CD4-positive, alpha-beta T cell treated with Interleukin-15 for 4 hours (primary cell): ENCODE measurements around the gene GPR155.
"Not testable (repeated sequence)": the region's sequence is repeated elsewhere in the genome, so short reads cannot be mapped to it uniquely, and the experiment has no call there.

ENCODE experiments used
- DNase-seq: peaks from one replicate; pipeline ENCODE4 v3.0.0-alpha.2; 2020; ENCODE audit warnings: low spot score

GPR155 gene

DNA sequence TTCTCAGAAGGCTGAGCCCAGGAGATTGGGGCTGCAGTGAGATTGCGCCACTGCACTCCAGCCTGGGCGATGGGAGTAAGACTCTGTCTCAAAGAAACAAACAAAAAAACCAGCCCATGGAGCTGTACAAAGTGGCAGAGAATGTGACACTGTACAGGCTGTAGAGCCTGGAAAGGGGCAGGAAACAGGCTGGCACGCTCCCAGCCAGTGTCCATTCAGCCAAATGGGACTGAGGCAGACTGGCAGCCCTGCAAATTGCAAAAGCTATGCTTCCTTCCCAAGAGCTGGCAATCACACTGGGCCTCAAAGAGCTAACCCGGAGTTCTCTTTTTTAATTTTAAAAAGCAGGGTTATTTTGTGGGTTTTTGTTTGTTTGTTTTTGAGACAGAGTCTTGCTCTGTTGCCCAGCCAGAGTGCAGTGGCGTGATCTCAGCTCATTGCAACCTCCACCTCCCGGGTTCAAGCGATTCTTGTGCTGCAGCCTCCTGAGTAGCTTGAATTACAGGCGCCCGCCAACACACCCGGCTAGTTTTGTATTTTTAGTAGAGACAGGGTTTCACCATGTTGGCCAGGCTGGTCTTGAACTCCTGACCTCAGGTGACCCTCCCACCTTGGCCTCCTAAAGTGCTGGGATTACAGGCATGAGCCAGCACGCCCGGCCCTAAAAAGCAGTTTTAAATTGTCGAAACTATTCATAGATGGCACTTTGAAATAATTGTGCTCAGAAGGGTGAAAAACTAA lies 48.5 kb downstream of the GPR155 start:
- no peak for DNase-seq

DNA sequence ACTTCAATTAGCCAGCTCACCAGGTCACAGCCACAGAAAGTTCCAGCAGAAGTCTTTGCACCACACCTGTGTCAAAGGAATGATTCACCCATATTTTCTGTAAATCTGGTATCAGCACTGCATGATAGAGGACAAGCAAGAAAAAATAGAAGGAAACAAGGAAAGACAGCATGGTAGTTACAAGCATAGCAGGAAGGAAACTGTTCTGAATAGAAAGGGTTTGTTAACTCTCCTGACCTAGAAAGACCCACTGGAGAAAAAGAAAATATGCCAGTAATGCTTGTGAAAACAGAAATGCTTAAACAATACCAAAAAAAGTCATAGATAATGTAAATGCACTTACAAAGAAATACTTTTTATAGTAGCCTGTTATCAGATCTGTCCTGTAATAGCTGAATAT lies 50.5 kb downstream of the GPR155 start:
- DNase-seq = no peak

DNA sequence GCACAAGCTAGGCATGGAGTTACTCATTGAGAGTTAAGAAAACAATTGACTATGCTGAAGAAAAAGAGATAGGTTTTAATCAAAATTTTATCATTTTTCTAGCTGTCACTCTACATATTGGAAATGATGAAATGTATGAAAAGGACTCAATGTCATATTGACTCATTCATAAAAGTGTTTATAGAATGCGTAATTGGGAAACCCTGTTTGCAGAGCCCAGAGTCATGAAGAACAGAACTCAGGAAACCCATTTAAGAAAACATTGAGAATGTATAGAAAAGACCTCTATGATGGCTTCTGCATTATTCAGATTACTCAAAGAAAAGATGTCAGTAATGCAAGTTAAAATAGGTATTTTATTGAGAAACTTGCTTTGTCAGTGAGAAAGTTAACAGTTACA lies 54.9 kb downstream of the GPR155 start:
- no peak for DNase-seq

DNA sequence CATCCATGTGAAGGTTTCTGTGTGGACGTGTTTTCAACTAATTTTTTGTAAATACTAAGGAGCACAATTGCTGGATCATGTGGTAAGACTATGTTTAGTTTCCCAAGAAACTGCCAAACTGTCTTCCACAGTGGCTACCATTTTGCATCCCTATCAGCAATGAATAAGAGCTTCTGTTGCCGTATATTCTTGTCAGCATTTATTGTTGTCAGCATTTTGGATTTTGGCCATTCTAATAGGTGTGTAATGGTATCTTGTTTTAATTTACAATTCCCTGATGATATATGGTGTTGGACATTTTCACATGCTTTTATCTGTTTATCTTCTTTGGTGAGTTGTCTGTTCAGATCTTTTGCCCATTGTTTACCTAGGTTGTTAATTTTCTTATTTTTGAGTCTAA lies 56.8 kb downstream of the GPR155 start:
- no peak for DNase-seq

- no peak for DNase-seq
Measured at GRCh38 chr2:174428214-174428613, 58.6 kb downstream of the GPR155 start.

DNA sequence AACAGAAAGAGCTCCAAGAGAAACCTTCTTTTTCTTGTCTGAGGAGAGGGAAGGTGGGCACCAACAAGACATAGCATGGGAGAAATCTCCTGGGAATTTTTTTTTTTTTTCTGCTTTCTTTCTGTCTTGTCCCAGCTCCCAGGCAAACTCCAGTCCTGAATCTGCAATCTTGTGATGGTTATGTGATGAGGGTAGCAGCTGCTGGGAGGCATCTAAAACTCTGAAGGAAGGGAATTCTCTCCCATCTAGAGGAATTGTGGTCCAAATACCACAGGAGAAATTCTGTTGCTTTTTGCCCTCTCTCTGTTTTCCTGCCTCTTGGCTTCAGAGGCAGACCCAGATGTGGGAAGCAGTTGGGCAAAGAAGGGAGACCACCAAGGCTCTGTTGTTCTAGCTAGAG lies 74.6 kb downstream of the GPR155 start:
- no peak for DNase-seq

- DNase-seq = not testable (repeated sequence)
Measured at GRCh38 chr2:174410039-174410438, 76.8 kb downstream of the GPR155 start.

DNA sequence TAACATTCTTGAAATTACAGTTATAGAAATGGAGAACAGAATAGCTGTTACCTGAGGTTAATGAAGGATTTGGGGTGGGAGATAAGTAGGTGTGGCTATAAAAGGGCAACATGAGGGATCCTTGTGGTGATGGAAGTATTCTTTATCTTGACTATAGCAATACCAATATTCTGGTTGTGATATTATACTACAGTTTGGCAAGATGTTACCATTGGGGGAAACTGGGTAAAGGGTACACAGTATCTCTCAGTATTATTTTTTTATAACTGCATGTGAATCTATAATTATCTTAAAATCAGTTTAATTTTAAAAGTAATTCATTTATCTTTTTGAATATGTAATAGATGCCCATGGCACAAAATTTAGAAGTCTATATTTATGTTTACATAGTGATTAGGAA lies 83.2 kb downstream of the GPR155 start:
- DNase-seq = no peak

- DNase-seq = no peak
Measured at GRCh38 chr2:174400853-174401252, 86.0 kb downstream of the GPR155 start.

- DNase-seq = no peak
Measured at GRCh38 chr2:174399171-174399570, 87.7 kb downstream of the GPR155 start.

DNA sequence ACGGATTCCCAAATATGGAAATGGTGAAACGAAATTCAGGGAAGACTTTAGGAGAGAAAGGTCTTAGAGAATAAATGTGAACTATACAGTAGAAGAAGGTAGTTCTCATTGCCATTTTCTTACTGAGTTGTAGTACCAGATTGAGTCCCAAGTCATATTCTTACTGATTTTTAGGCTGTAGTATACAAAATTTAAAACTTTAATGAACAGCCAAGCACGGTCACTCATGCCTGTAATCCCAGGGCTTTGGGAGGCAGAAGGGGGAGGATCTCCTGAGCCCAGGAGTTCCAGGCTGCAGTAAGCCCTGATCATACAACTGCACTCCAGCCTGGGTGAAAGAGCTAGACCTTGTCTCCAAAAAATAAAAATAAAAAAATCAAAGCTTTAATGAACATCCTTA lies 89.1 kb downstream of the GPR155 start:
- DNase-seq = no peak

- peak; percentile 10 for DNase-seq
Measured at GRCh38 chr2:174395969-174396630, 90.7 kb downstream of the GPR155 start.

- peak; percentile 76 for DNase-seq
Measured at GRCh38 chr2:174395284-174395968, 91.4 kb downstream of the GPR155 start, which contains the start of gene SCRN3. SCRN3 (plus strand) TSS chr2:174395730; CDS start chr2:174398284, 2,554 bp downstream.

GRCh38 chr2:174392706-174393105 lies 94.1 kb downstream of the GPR155 start:
- DNase-seq = no peak

GRCh38 chr2:174390303-174390702 lies 96.5 kb downstream of the GPR155 start:
- DNase-seq = not testable (repeated sequence)

DNA sequence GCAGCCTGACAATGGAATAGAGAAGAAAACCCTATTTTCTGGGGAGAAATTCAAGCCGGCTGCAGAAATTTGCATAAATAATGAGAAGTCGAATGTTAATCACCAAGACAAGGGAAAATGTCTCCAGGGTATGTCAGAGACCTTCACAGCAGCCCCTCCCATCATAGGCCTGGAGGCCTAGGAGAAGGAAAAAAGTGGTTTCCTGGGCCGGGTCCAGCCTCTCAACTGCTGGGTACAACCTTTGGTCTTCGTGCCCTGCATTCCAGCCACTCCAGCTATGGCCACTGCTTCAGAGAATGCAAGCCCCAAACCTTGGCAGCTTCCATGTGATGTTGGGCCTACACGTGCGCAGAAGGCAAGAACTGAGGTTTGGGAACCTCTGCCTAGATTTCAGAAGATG lies 97.3 kb downstream of the GPR155 start:
- DNase-seq = no peak

- not testable (repeated sequence) for DNase-seq
Measured at GRCh38 chr2:174388706-174389105, 98.1 kb downstream of the GPR155 start.

DNA sequence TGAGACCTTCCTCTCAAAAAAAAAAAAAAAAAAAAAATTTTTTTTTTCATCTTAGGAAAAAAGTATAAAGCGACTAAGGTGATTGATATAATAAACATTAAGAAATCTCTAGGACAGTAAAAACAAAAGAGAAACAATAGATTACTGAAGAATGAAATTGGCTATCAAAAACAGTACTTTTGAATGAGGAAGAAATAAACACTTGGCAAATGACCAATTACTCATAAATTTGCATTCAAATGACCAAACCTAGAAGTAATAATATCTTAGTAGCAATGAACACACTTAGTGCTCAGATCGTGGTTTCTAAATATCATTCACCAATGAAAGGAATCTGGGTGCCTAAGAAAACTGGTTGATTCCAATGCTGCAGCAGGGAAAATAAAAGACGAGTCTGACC lies 101.6 kb downstream of the GPR155 start:
- DNase-seq = no peak

DNA sequence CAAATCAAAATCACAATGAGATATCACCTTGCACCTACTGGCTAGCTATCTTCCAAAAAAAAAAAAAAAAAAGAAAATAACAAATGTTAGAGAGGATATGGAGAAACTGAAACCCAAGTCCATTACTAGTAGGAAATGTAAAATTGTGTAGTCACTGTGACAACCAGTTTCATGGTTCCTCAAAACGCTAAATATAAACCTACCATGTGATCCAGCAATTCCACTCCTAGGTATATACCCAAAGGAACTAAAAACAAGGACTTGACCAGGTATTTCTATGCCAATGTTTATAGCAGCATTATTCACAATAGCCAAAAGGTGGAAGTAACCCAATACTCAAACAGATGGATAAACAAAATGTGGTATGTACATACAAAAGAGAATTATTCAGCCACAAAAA lies 103.0 kb downstream of the GPR155 start:
- no peak for DNase-seq
